Uterus (tissue), 2 donors: ENCODE data around the gene EVI5L.

Source experiments
- POLR2A ChIP-seq, 2 donors: fragments of 450-650 bp; IDR thresholded peaks; one replicate each; pipeline ENCODE4 v1.6.1; 2016; ENCODE audit warnings: antibody characterized with exemption in 2 of 2, mild to moderate bottlenecking in 1 of 2, moderate library complexity in 1 of 2
- TF ChIP-seq, protein P1 (sequence below), 4 experiments: fragments of 200-600 bp in 2 of 4; fragments of 450-650 bp in 2 of 4; sonication (generic) in 2 of 4; IDR thresholded peaks; one replicate each; pipeline ENCODE4 v1.5.1; 2016 to 2019; ENCODE audit warnings: antibody characterized with exemption in 4 of 4, mild to moderate bottlenecking in 2 of 4, moderate library complexity in 1 of 4

DNA sequence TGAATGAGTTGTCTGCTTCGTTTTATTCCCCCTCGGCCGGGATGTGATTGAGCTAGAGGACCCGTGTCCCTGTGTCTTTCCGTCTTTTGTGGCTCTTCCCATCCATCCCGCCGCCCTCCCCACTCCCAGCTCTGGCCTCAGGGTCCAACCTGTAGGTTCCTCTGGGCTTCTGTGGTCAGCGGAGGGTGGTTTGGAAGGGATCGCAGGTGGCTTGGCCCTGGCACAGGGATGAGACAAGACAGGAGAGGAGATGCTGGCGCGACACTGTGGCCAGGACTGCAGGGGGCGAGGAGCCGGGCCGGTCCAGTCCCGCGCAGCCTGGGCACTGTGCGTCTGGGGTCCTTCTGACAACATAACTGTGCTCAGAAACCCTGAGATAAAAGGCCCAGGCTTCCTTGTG, 2.0 kb downstream of the EVI5L start:
- TF ChIP-seq, protein P1, sequence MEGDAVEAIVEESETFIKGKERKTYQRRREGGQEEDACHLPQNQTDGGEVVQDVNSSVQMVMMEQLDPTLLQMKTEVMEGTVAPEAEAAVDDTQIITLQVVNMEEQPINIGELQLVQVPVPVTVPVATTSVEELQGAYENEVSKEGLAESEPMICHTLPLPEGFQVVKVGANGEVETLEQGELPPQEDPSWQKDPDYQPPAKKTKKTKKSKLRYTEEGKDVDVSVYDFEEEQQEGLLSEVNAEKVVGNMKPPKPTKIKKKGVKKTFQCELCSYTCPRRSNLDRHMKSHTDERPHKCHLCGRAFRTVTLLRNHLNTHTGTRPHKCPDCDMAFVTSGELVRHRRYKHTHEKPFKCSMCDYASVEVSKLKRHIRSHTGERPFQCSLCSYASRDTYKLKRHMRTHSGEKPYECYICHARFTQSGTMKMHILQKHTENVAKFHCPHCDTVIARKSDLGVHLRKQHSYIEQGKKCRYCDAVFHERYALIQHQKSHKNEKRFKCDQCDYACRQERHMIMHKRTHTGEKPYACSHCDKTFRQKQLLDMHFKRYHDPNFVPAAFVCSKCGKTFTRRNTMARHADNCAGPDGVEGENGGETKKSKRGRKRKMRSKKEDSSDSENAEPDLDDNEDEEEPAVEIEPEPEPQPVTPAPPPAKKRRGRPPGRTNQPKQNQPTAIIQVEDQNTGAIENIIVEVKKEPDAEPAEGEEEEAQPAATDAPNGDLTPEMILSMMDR (IDR thresholded peaks at IDR 0.05) = no peak
- TF ChIP-seq POLR2A (IDR thresholded peaks at IDR 0.05) = no peak
